ENCODE data around the gene GRIK3.

- no peak for TF ChIP-seq CTCF (IDR thresholded peaks at IDR 0.05)
- TF ChIP-seq POLR2A (IDR thresholded peaks at IDR 0.05) = no peak
Measured at GRCh38 chr1:36766481-36766880, 267.8 kb downstream of the GRIK3 start.

Data from right lobe of liver (tissue), 4 donors.